Hepatocyte (in vitro differentiated cells): ENCODE data around the gene TUBA3E. TPM values are rescaled to one million over a fixed set of nuclear protein-coding genes. Genes with fewer than 3 reads are reported as not detected.

Experiments used
- DNase-seq: peaks from one replicate; pipeline ENCODE4 v3.0.0-alpha.2; 2016; ENCODE audit warnings: low spot score
- H2AFZ ChIP-seq: fragments of 200-600 bp; sonication (generic); 2 replicates; pipeline ENCODE4 v1.6.0; 2016; ENCODE audit warnings: antibody characterized with exemption, mild to moderate bottlenecking
- H3K27ac ChIP-seq: fragments of 200-600 bp; sonication (generic); 2 replicates; pipeline ENCODE4 v1.5.1; 2016; ENCODE audit warnings: mild to moderate bottlenecking
- H3K27me3 ChIP-seq: fragments of 200-600 bp; sonication (generic); 2 replicates; pipeline ENCODE4 v1.6.1; 2016
- H3K36me3 ChIP-seq: fragments of 200-600 bp; sonication (generic); replicated peaks from 2 replicates; pipeline ENCODE4 v1.5.1; 2016; ENCODE audit warnings: low read depth; ENCODE audit not compliant: insufficient read depth
- H3K4me1 ChIP-seq: fragments of 200-600 bp; sonication (generic); 2 replicates; pipeline ENCODE4 v1.5.1; 2016; ENCODE audit warnings: mild to moderate bottlenecking, moderate library complexity; ENCODE audit not compliant: insufficient read depth
- H3K4me2 ChIP-seq: fragments of 200-600 bp; sonication (generic); 2 replicates; pipeline ENCODE4 v1.6.0; 2016
- H3K4me3 ChIP-seq: fragments of 200-600 bp; sonication (generic); 2 replicates; pipeline ENCODE4 v1.5.1; 2016; ENCODE audit warnings: mild to moderate bottlenecking
- H3K79me2 ChIP-seq: fragments of 200-600 bp; sonication (generic); 2 replicates; pipeline ENCODE4 v1.6.0; 2017; ENCODE audit warnings: mild to moderate bottlenecking
- H3K9me2 ChIP-seq: fragments of 200-600 bp; sonication (generic); replicated peaks from 2 replicates; pipeline ENCODE4 v1.6.0; 2017; ENCODE audit warnings: mild to moderate bottlenecking; ENCODE audit not compliant: insufficient read depth
- H3K9me3 ChIP-seq: fragments of 200-600 bp; sonication (generic); 2 replicates; pipeline ENCODE4 v1.5.1; 2016; ENCODE audit warnings: low read depth, mild to moderate bottlenecking
- H4K20me1 ChIP-seq: fragments of 200-600 bp; sonication (generic); 2 replicates; pipeline ENCODE4 v1.6.0; 2016; ENCODE audit warnings: mild to moderate bottlenecking; ENCODE audit not compliant: insufficient read depth, poor library complexity, severe bottlenecking
- CTCF ChIP-seq: fragments of 200-600 bp; sonication (generic); IDR thresholded peaks from 2 replicates; pipeline ENCODE4 v1.5.1; 2016; ENCODE audit warnings: antibody characterized with exemption, mild to moderate bottlenecking; ENCODE audit not compliant: poor library complexity
- EZH2 ChIP-seq: fragments of 200-600 bp; sonication (generic); IDR thresholded peaks from 2 replicates; pipeline ENCODE4 v1.6.1; 2016; ENCODE audit warnings: antibody characterized with exemption, mild to moderate bottlenecking, borderline replicate concordance
- EZH2phosphoT487 ChIP-seq: fragments of 200-600 bp; sonication (generic); IDR thresholded peaks from one replicate; pipeline ENCODE4 v1.6.1; 2018; ENCODE audit warnings: antibody characterized with exemption, mild to moderate bottlenecking, low read depth, moderate library complexity; ENCODE audit not compliant: unreplicated experiment, severe bottlenecking
- WGBS: methylation state at CpG from one replicate; pipeline ENCODE4 v1.1.6; 2016; ENCODE audit warnings: low lambda C conversion rate; ENCODE audit errors: missing lambda C conversion rate; 5-methylcytosine and 5-hydroxymethylcytosine counted together
- polyA plus RNA-seq: library from polyadenylated mRNA; unstranded; fragments of >200 nt; fragmentation: Nextera tagmentation; extraction: Ambion mirVana; gene quantifications from 2 replicates; pipeline ENCODE4 v1.2.1, GENCODE V29; 2016
- total RNA-seq: library from RNA; depleted of rRNA; stranded (reverse); fragments of >200 nt; gene quantifications from 2 replicates; pipeline ENCODE4 v1.2.3, GENCODE V29; 2014

Gene TUBA3E
- total and polyA plus RNA-seq, 2 experiments from 2014 or later, result 18.1 to 31.8 TPM

GRCh38 chr2:130187268-130187667 lies 11.0 kb downstream of the TUBA3E start:
- DNase-seq, result no peak
- no peaks in the 10 kb centered on the region for H3K36me3 ChIP-seq
- H3K27ac ChIP-seq, result no peak overlapping the region
- no peaks in the 10 kb centered on the region for H4K20me1 ChIP-seq
- peaks cover 24% of the 10 kb centered on the region for H3K79me2 ChIP-seq
- peaks cover 17% of the 10 kb centered on the region for H3K4me1 ChIP-seq
- H3K27me3 ChIP-seq, result no peaks in the 10 kb centered on the region
- no peak overlapping the region for H2AFZ ChIP-seq
- no peak overlapping the region for H3K4me3 ChIP-seq
- H3K9me3 ChIP-seq, result no peaks in the 10 kb centered on the region
- 93% methylated on average over 7 of the region's 8 CpGs for WGBS
- no peaks in the 10 kb centered on the region for H3K9me2 ChIP-seq
- TF ChIP-seq EZH2phosphoT487, result no peak
- no peak for TF ChIP-seq CTCF
- TF ChIP-seq EZH2, result no peak
- no peak overlapping the region for H3K4me2 ChIP-seq

- WGBS, result 90% methylated on average over 5 of the region's 5 CpGs
- Histone ChIP-seq H3K9me3 (no peaks in the 10 kb centered on the region), H3K79me2 (peaks cover 26% of the 10 kb centered on the region), H3K4me1 (peaks cover 17% of the 10 kb centered on the region), H3K9me2 (no peaks in the 10 kb centered on the region), H2AFZ (no peak overlapping the region), H4K20me1 (no peaks in the 10 kb centered on the region), H3K27ac (no peak overlapping the region), H3K36me3 (no peaks in the 10 kb centered on the region), H3K4me2 (no peak overlapping the region), H3K4me3 (no peak overlapping the region), H3K27me3 (no peaks in the 10 kb centered on the region)
- DNase-seq, result no peak
- TF ChIP-seq EZH2phosphoT487 (no peak), EZH2 (no peak), CTCF (no peak)
Measured at GRCh38 chr2:130186391-130186790, 11.8 kb downstream of the TUBA3E start.

GRCh38 chr2:130185896-130186295 lies 12.3 kb downstream of the TUBA3E start:
- H3K27me3 ChIP-seq, result no peaks in the 10 kb centered on the region
- no peaks in the 10 kb centered on the region for H3K36me3 ChIP-seq
- no peaks in the 10 kb centered on the region for H3K9me2 ChIP-seq
- 99% methylated on average over 4 of the region's 4 CpGs for WGBS
- no peak overlapping the region for H3K4me2 ChIP-seq
- no peaks in the 10 kb centered on the region for H4K20me1 ChIP-seq
- TF ChIP-seq EZH2phosphoT487 (no peak), CTCF (no peak), EZH2 (no peak)
- H3K79me2 ChIP-seq, result peaks cover 30% of the 10 kb centered on the region
- no peak for DNase-seq
- H3K4me1 ChIP-seq, result peaks cover 17% of the 10 kb centered on the region
- no peak overlapping the region for H2AFZ ChIP-seq
- no peak overlapping the region for H3K4me3 ChIP-seq
- no peaks in the 10 kb centered on the region for H3K9me3 ChIP-seq
- no peak overlapping the region for H3K27ac ChIP-seq

- Histone ChIP-seq H3K4me2 (no peak overlapping the region), H3K36me3 (no peaks in the 10 kb centered on the region), H3K9me2 (no peaks in the 10 kb centered on the region), H3K27ac (no peak overlapping the region), H3K27me3 (no peaks in the 10 kb centered on the region), H3K79me2 (peaks cover 35% of the 10 kb centered on the region), H3K4me1 (peaks cover 19% of the 10 kb centered on the region), H3K9me3 (no peaks in the 10 kb centered on the region), H3K4me3 (no peak overlapping the region), H4K20me1 (no peaks in the 10 kb centered on the region), H2AFZ (no peak overlapping the region)
- 93% methylated on average over 8 of the region's 10 CpGs for WGBS
- no peak for DNase-seq
- TF ChIP-seq EZH2 (no peak), CTCF (no peak), EZH2phosphoT487 (no peak)
Measured at GRCh38 chr2:130185436-130185835, 12.8 kb downstream of the TUBA3E start.
